Nephron progenitor cell (in vitro differentiated cells): ENCODE results near the gene UVRAG.

Experiments used
- DNase-seq: peaks from one replicate; pipeline ENCODE4 v3.0.0; 2021
- H3K27ac Mint-ChIP-seq: 2 replicates; pipeline ENCODE4 v1.8.0; 2021; ENCODE audit warnings: mild to moderate bottlenecking, moderate library complexity, mixed read lengths
- H3K27me3 Mint-ChIP-seq: 2 replicates; pipeline ENCODE4 v1.8.0; 2021; ENCODE audit warnings: mild to moderate bottlenecking, low read depth, mixed read lengths; ENCODE audit not compliant: poor library complexity
- H3K36me3 Mint-ChIP-seq: 2 replicates; pipeline ENCODE4 v1.8.0; 2021; ENCODE audit warnings: low read depth, mixed read lengths
- H3K4me1 Mint-ChIP-seq: 2 replicates; pipeline ENCODE4 v1.8.0; 2021; ENCODE audit warnings: mixed read lengths
- H3K4me3 Mint-ChIP-seq: 2 replicates; pipeline ENCODE4 v1.8.0; 2021; ENCODE audit warnings: mild to moderate bottlenecking, moderate library complexity, mixed read lengths
- H3K9me3 Mint-ChIP-seq: 2 replicates; pipeline ENCODE4 v1.8.0; 2021; ENCODE audit warnings: mild to moderate bottlenecking, moderate library complexity, mixed read lengths
- TF ChIP-seq, protein P1 (sequence below): fragments of 200-600 bp; sonication (generic); IDR thresholded peaks from 2 replicates; pipeline ENCODE4 v1.5.0; 2021; ENCODE audit warnings: antibody characterized with exemption

Gene UVRAG

DNA sequence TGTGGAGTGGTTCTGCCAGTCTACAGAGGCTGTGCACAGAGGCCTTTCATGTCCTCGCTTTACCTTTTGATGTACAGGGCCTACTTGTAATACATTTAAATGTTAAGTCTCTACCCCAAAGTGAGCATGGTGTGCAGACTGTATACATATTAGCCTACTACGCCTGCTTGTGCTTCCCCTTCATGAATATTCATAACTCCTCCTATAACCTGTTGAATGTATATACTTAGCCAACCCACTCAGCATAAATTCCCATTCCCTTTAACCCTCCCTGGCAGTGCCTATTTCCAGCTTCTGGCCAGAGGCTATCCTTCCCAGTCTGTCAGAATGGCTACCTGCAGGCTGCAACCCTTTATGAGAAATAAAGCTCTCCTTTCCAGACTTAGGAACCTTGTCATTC, 275.2 kb downstream of the UVRAG start:
- TF ChIP-seq, protein P1, sequence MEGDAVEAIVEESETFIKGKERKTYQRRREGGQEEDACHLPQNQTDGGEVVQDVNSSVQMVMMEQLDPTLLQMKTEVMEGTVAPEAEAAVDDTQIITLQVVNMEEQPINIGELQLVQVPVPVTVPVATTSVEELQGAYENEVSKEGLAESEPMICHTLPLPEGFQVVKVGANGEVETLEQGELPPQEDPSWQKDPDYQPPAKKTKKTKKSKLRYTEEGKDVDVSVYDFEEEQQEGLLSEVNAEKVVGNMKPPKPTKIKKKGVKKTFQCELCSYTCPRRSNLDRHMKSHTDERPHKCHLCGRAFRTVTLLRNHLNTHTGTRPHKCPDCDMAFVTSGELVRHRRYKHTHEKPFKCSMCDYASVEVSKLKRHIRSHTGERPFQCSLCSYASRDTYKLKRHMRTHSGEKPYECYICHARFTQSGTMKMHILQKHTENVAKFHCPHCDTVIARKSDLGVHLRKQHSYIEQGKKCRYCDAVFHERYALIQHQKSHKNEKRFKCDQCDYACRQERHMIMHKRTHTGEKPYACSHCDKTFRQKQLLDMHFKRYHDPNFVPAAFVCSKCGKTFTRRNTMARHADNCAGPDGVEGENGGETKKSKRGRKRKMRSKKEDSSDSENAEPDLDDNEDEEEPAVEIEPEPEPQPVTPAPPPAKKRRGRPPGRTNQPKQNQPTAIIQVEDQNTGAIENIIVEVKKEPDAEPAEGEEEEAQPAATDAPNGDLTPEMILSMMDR: no peak
- H3K4me3 Mint-ChIP-seq: no peak overlapping the region
- DNase-seq: no peak
- H3K27ac Mint-ChIP-seq: no peak overlapping the region
- peaks cover 40% of the 10 kb centered on the region for H3K9me3 Mint-ChIP-seq
- peaks cover 17% of the 10 kb centered on the region for H3K4me1 Mint-ChIP-seq
- H3K27me3 Mint-ChIP-seq: peaks cover 8% of the 10 kb centered on the region
- H3K36me3 Mint-ChIP-seq: peaks cover 53% of the 10 kb centered on the region

DNA sequence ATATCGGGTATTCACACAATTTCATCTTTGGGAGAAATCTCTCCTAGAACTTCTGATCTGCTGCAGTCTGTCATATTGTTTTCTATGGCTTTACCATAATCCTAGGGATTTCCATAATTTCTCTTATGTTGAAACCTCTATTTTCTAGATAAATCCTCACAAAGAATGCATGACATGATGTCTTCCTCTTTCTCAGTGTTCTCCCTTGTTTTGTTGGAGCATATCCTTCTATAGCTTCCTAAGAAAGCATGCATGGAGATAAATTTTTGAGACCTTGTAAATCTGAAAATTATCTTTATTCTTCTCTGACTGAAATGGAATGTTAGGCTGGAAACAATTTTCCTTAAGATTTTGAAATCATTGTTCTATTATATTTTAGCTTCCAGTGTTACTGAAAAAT, 275.8 kb downstream of the UVRAG start:
- Mint-ChIP-seq H3K9me3 (peaks cover 40% of the 10 kb centered on the region), H3K36me3 (peaks cover 53% of the 10 kb centered on the region), H3K27ac (no peak overlapping the region), H3K27me3 (peaks cover 8% of the 10 kb centered on the region), H3K4me3 (no peak overlapping the region), H3K4me1 (peaks cover 17% of the 10 kb centered on the region)
- DNase-seq: no peak
- TF ChIP-seq, protein P1: no peak

DNA sequence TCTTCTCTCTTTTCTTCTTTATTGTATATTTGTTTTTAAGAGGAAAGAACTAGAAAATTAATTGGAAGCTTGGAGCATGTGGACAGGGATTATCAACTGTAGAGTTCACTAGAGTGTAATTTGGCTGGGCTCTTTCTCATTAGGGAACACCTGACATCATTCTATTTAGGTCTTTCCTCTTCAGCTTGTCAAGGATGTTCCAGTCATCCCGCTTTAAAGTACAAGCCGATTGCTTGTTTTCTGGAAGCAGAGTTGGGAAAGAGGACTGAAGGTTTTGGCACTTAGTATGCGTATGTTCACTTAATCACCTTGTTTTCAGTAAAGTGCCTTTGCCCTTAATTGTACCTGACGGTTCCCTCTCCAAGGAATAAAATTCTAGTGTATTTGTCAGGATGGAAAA, 279.7 kb downstream of the UVRAG start:
- Mint-ChIP-seq H3K36me3 (peaks cover 39% of the 10 kb centered on the region), H3K4me3 (no peak overlapping the region), H3K9me3 (peaks cover 37% of the 10 kb centered on the region), H3K27ac (no peak overlapping the region), H3K4me1 (no peaks in the 10 kb centered on the region), H3K27me3 (peaks cover 8% of the 10 kb centered on the region)
- TF ChIP-seq, protein P1: no peak
- DNase-seq: no peak

DNA sequence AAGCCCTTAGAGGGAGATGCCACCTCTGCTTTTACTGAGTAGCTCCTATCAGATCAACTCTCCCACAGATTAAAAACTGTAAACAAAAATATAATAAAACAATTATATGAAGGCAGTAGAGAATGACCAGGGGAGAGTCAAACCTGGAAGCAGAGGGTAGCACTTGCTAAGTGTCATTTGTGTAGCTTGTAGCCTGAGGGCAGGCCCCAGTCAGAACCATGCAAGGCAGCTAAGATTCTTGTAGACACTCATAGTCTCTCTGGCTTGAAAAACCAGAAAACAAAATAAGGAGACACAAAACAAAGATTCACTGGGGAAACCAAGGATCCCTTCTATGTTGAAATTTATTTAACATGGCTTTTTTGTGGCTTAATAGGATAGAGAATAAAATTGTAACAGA, 280.9 kb downstream of the UVRAG start:
- H3K27me3 Mint-ChIP-seq: peaks cover 8% of the 10 kb centered on the region
- peaks cover 33% of the 10 kb centered on the region for H3K36me3 Mint-ChIP-seq
- H3K4me3 Mint-ChIP-seq: no peak overlapping the region
- no peak overlapping the region for H3K27ac Mint-ChIP-seq
- TF ChIP-seq, protein P1: no peak
- peaks cover 26% of the 10 kb centered on the region for H3K9me3 Mint-ChIP-seq
- no peak for DNase-seq
- no peaks in the 10 kb centered on the region for H3K4me1 Mint-ChIP-seq

DNA sequence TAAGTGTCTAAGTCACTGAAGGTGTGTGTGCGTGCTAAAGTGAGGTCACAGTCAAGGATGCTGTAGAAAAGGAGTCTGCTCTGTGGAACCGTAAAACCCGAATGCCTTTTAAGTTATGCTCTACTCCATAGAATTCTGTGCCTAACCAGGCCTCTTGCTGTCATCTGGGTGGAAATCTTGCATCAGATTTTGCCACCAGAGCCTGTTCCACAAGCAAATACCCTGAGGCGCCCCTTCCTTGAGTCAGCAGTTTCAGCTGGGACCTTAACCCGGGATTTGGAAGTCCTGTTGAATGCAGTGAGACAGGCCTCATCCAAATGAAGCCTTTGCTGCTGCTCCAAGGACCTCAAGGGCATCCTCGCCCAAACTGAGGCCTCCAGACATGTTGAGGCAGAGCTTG, 281.5 kb downstream of the UVRAG start:
- Mint-ChIP-seq H3K4me3 (no peak overlapping the region), H3K9me3 (peaks cover 22% of the 10 kb centered on the region), H3K4me1 (no peaks in the 10 kb centered on the region), H3K36me3 (peaks cover 33% of the 10 kb centered on the region), H3K27me3 (peaks cover 4% of the 10 kb centered on the region), H3K27ac (no peak overlapping the region)
- DNase-seq: no peak
- TF ChIP-seq, protein P1: no peak

DNA sequence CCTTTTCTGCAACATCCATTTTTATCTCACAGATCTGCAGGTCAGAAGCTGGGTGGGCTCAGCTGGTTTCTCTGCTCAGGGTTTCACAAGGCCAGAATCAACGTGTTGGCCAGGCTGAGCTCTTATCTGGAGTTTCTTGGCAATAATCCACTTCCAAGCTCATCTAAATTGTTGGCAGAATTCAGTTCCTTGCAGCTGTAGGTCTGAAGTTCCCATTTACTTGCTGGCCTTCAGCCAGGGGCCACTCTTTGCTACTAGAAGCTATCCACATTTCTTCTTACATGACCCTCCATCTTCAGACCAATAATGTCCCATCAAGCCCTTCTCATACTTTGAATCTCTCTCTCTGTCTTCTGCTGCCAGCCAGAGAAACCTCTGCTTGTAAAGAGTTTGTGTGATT, 287.8 kb downstream of the UVRAG start:
- H3K27ac Mint-ChIP-seq: no peak overlapping the region
- DNase-seq: no peak
- no peaks in the 10 kb centered on the region for H3K27me3 Mint-ChIP-seq
- TF ChIP-seq, protein P1: no peak
- H3K4me3 Mint-ChIP-seq: no peak overlapping the region
- H3K36me3 Mint-ChIP-seq: peaks cover 24% of the 10 kb centered on the region
- peaks cover 9% of the 10 kb centered on the region for H3K9me3 Mint-ChIP-seq
- no peaks in the 10 kb centered on the region for H3K4me1 Mint-ChIP-seq
